Prostate gland (tissue), 2 donors: ENCODE measurements around the gene THPO.

Source experiments
- POLR2A ChIP-seq: fragments of 450-650 bp; IDR thresholded peaks from one replicate; pipeline ENCODE4 v1.6.1; 2016; ENCODE audit warnings: antibody characterized with exemption, mild to moderate bottlenecking
- POLR2AphosphoS5 ChIP-seq: sonication (generic); formaldehyde crosslinking; IDR thresholded peaks from one replicate; pipeline ENCODE4 v1.6.1; 2017; ENCODE audit warnings: antibody characterized with exemption
- TF ChIP-seq, protein P1 (sequence below), 4 experiments: fragments of 200-600 bp in 2 of 4; fragments of 450-650 bp in 2 of 4; sonication (generic) in 2 of 4; IDR thresholded peaks; 1 replicate in 3 of 4; 2 replicates in 1 of 4; pipeline ENCODE4 v1.5.1; 2016 to 2019; ENCODE audit warnings: antibody characterized with exemption in 4 of 4, mild to moderate bottlenecking in 2 of 4, moderate library complexity in 2 of 4

DNA sequence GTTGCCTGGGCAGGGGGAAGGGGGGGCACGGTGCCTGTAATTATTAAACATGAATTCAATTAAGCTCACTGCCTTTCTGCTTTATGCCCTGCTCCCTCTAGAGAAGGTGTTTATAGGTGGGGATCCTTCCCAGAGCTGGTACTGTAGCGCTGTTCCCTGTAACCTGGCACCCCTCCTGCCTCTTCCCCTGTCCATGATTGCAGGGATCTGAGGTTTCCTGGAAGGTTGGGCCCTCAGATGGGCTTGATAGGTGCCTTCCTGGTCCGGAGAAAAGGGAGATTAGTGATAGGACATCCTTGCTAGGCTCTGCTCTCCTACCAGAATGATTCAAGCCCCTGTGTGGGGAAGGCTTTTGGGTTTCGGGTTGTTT, 42.7 kb downstream of the THPO start:
- TF ChIP-seq, protein P1, sequence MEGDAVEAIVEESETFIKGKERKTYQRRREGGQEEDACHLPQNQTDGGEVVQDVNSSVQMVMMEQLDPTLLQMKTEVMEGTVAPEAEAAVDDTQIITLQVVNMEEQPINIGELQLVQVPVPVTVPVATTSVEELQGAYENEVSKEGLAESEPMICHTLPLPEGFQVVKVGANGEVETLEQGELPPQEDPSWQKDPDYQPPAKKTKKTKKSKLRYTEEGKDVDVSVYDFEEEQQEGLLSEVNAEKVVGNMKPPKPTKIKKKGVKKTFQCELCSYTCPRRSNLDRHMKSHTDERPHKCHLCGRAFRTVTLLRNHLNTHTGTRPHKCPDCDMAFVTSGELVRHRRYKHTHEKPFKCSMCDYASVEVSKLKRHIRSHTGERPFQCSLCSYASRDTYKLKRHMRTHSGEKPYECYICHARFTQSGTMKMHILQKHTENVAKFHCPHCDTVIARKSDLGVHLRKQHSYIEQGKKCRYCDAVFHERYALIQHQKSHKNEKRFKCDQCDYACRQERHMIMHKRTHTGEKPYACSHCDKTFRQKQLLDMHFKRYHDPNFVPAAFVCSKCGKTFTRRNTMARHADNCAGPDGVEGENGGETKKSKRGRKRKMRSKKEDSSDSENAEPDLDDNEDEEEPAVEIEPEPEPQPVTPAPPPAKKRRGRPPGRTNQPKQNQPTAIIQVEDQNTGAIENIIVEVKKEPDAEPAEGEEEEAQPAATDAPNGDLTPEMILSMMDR (IDR thresholded peaks at IDR 0.05): no peak
- TF ChIP-seq POLR2A: no peak
- no peak for TF ChIP-seq POLR2AphosphoS5
